ENCODE measurements around the gene HIVEP3.

HIVEP3 gene

GRCh38 chr1:41502912-41503311, 415.8 kb downstream of the HIVEP3 start:
- DNase-seq (ENCODE audit: low spot score in 2 of 2) = no peak
- H3K27ac Mint-ChIP-seq (ENCODE audit: low read depth) = no peak overlapping the region
- H3K9me3 Mint-ChIP-seq = no peaks in the 10 kb centered on the region
- ATAC-seq (replicated peaks; ENCODE audit: extremely low read depth, poor library complexity, severe bottlenecking) = no peak
- H3K4me1 Mint-ChIP-seq = peaks cover 7% of the 10 kb centered on the region
- H3K36me3 Mint-ChIP-seq (ENCODE audit: insufficient read depth) = peaks cover 7% of the 10 kb centered on the region
- H3K4me3 Mint-ChIP-seq = no peak overlapping the region
- H3K27me3 Mint-ChIP-seq = no peaks in the 10 kb centered on the region

GRCh38 chr1:41501581-41501980, 417.1 kb downstream of the HIVEP3 start:
- no peak overlapping the region for H3K27ac Mint-ChIP-seq (ENCODE audit: low read depth)
- H3K36me3 Mint-ChIP-seq (ENCODE audit: insufficient read depth) = peaks cover 7% of the 10 kb centered on the region
- no peaks in the 10 kb centered on the region for H3K27me3 Mint-ChIP-seq
- no peaks in the 10 kb centered on the region for H3K9me3 Mint-ChIP-seq
- ATAC-seq (replicated peaks; ENCODE audit: extremely low read depth, poor library complexity, severe bottlenecking) = no peak
- DNase-seq (ENCODE audit: low spot score in 2 of 2) = no peak
- H3K4me1 Mint-ChIP-seq = peaks cover 7% of the 10 kb centered on the region
- no peak overlapping the region for H3K4me3 Mint-ChIP-seq

GRCh38 chr1:41500781-41501518, 417.8 kb downstream of the HIVEP3 start:
- Mint-ChIP-seq H3K27ac (ENCODE audit: low read depth) (no peak overlapping the region), H3K27me3 (peaks cover under 1% of the 10 kb centered on the region), H3K36me3 (ENCODE audit: insufficient read depth) (peaks cover 7% of the 10 kb centered on the region), H3K4me3 (no peak overlapping the region), H3K4me1 (peaks cover 7% of the 10 kb centered on the region), H3K9me3 (no peaks in the 10 kb centered on the region)
- ATAC-seq (replicated peaks; ENCODE audit: extremely low read depth, poor library complexity, severe bottlenecking) (no peak), DNase-seq (ENCODE audit: low spot score in 2 of 2) (no peak)

GRCh38 chr1:41500378-41500777, 418.3 kb downstream of the HIVEP3 start:
- Mint-ChIP-seq H3K36me3 (ENCODE audit: insufficient read depth) (peaks cover 7% of the 10 kb centered on the region), H3K9me3 (no peaks in the 10 kb centered on the region), H3K27me3 (peaks cover 7% of the 10 kb centered on the region), H3K4me3 (no peak overlapping the region), H3K4me1 (peaks cover 7% of the 10 kb centered on the region), H3K27ac (ENCODE audit: low read depth) (no peak overlapping the region)
- ATAC-seq (replicated peaks; ENCODE audit: extremely low read depth, poor library complexity, severe bottlenecking) (no peak), DNase-seq (ENCODE audit: low spot score in 2 of 2) (no peak)

GRCh38 chr1:41499591-41499990, 419.1 kb downstream of the HIVEP3 start:
- no peak for ATAC-seq (replicated peaks; ENCODE audit: extremely low read depth, poor library complexity, severe bottlenecking)
- no peak overlapping the region for H3K27ac Mint-ChIP-seq (ENCODE audit: low read depth)
- no peak overlapping the region for H3K4me3 Mint-ChIP-seq
- H3K4me1 Mint-ChIP-seq = peaks cover 4% of the 10 kb centered on the region
- DNase-seq (ENCODE audit: low spot score in 2 of 2) = no peak
- peaks cover 14% of the 10 kb centered on the region for H3K27me3 Mint-ChIP-seq
- peaks cover 3% of the 10 kb centered on the region for H3K36me3 Mint-ChIP-seq (ENCODE audit: insufficient read depth)
- H3K9me3 Mint-ChIP-seq = no peaks in the 10 kb centered on the region

- no peaks in the 10 kb centered on the region for H3K4me1 Mint-ChIP-seq
- H3K4me3 Mint-ChIP-seq = no peak overlapping the region
- no peak for DNase-seq (ENCODE audit: low spot score in 2 of 2)
- peaks cover 18% of the 10 kb centered on the region for H3K27me3 Mint-ChIP-seq
- no peak overlapping the region for H3K27ac Mint-ChIP-seq (ENCODE audit: low read depth)
- H3K9me3 Mint-ChIP-seq = no peaks in the 10 kb centered on the region
- no peaks in the 10 kb centered on the region for H3K36me3 Mint-ChIP-seq (ENCODE audit: insufficient read depth)
- ATAC-seq (replicated peaks; ENCODE audit: extremely low read depth, poor library complexity, severe bottlenecking) = no peak
Observed at GRCh38 chr1:41498804-41499203, 419.9 kb downstream of the HIVEP3 start.

GRCh38 chr1:41498391-41498790, 420.3 kb downstream of the HIVEP3 start:
- Mint-ChIP-seq H3K4me3 (no peak overlapping the region), H3K9me3 (no peaks in the 10 kb centered on the region), H3K36me3 (ENCODE audit: insufficient read depth) (no peaks in the 10 kb centered on the region), H3K27me3 (peaks cover 18% of the 10 kb centered on the region), H3K4me1 (no peaks in the 10 kb centered on the region), H3K27ac (ENCODE audit: low read depth) (no peak overlapping the region)
- no peak for DNase-seq (ENCODE audit: low spot score in 2 of 2)
- ATAC-seq (replicated peaks; ENCODE audit: extremely low read depth, poor library complexity, severe bottlenecking) = no peak

- no peak overlapping the region for H3K4me3 Mint-ChIP-seq
- ATAC-seq (replicated peaks; ENCODE audit: extremely low read depth, poor library complexity, severe bottlenecking) (no peak), DNase-seq (ENCODE audit: low spot score in 2 of 2) (no peak)
- H3K9me3 Mint-ChIP-seq = no peaks in the 10 kb centered on the region
- peaks cover 18% of the 10 kb centered on the region for H3K27me3 Mint-ChIP-seq
- no peaks in the 10 kb centered on the region for H3K36me3 Mint-ChIP-seq (ENCODE audit: insufficient read depth)
- no peaks in the 10 kb centered on the region for H3K4me1 Mint-ChIP-seq
- no peak overlapping the region for H3K27ac Mint-ChIP-seq (ENCODE audit: low read depth)
Observed at GRCh38 chr1:41497461-41498030, 421.2 kb downstream of the HIVEP3 start.

GRCh38 chr1:41497056-41497440, 421.7 kb downstream of the HIVEP3 start:
- H3K36me3 Mint-ChIP-seq (ENCODE audit: insufficient read depth) = peaks cover 1% of the 10 kb centered on the region
- no peak for ATAC-seq (replicated peaks; ENCODE audit: extremely low read depth, poor library complexity, severe bottlenecking)
- no peak for DNase-seq (ENCODE audit: low spot score in 2 of 2)
- no peaks in the 10 kb centered on the region for H3K4me1 Mint-ChIP-seq
- H3K4me3 Mint-ChIP-seq = no peak overlapping the region
- peaks cover 18% of the 10 kb centered on the region for H3K27me3 Mint-ChIP-seq
- H3K27ac Mint-ChIP-seq (ENCODE audit: low read depth) = no peak overlapping the region
- H3K9me3 Mint-ChIP-seq = no peaks in the 10 kb centered on the region

GRCh38 chr1:41496080-41497055, 422.4 kb downstream of the HIVEP3 start:
- no peaks in the 10 kb centered on the region for H3K9me3 Mint-ChIP-seq
- ATAC-seq (replicated peaks; ENCODE audit: extremely low read depth, poor library complexity, severe bottlenecking) (no peak), DNase-seq (ENCODE audit: low spot score in 2 of 2) (no peak)
- no peak overlapping the region for H3K27ac Mint-ChIP-seq (ENCODE audit: low read depth)
- H3K27me3 Mint-ChIP-seq = peaks cover 18% of the 10 kb centered on the region
- no peaks in the 10 kb centered on the region for H3K4me1 Mint-ChIP-seq
- peaks cover 1% of the 10 kb centered on the region for H3K36me3 Mint-ChIP-seq (ENCODE audit: insufficient read depth)
- H3K4me3 Mint-ChIP-seq = peak overlapping the region; percentile 29

- H3K4me1 Mint-ChIP-seq = no peaks in the 10 kb centered on the region
- H3K4me3 Mint-ChIP-seq = peak overlapping the region; percentile 29
- H3K9me3 Mint-ChIP-seq = no peaks in the 10 kb centered on the region
- no peak for ATAC-seq (replicated peaks; ENCODE audit: extremely low read depth, poor library complexity, severe bottlenecking)
- peaks cover 1% of the 10 kb centered on the region for H3K36me3 Mint-ChIP-seq (ENCODE audit: insufficient read depth)
- peaks cover 18% of the 10 kb centered on the region for H3K27me3 Mint-ChIP-seq
- H3K27ac Mint-ChIP-seq (ENCODE audit: low read depth) = no peak overlapping the region
- DNase-seq (ENCODE audit: low spot score in 2 of 2) = no peak
Observed at GRCh38 chr1:41495210-41495948, 423.3 kb downstream of the HIVEP3 start.

Measured in central memory CD8-positive, alpha-beta T cell (primary cell).